ENCODE data around the gene YTHDC1. TPM values are rescaled to one million over a fixed set of nuclear protein-coding genes. Genes with fewer than 3 reads are reported as not detected.

Gene YTHDC1
- polyA plus RNA-seq, 2 of the 4 experiments (the other 2 are of a cell fraction): 47.0 to 53.4 TPM

GRCh38 chr4:68344049-68344448 is 5.8 kb downstream of the YTHDC1 start:
- H3K4me3 ChIP-seq: no peak overlapping the region
- ATAC-seq: no peak
- POLR2A ChIA-PET: no interaction called here

More at GRCh38 chr4:68344049-68344448, 5.8 kb downstream of the YTHDC1 start:
- FAIRE-seq (no peak), DNase-seq (ENCODE audit: low read depth in 1 of 2, low spot score in 1 of 2) (no peak)
- no peak for TF ChIP-seq RCOR1 (IDR thresholded peaks at IDR 0.05; ENCODE audit: low read depth, low read length)
- TF ChIP-seq EHF (CRISPR knock-in tag; IDR thresholded peaks at IDR 0.05): no peak
- no peak for TF ChIP-seq HMGXB4 (CRISPR knock-in tag; IDR thresholded peaks at IDR 0.05; ENCODE audit: borderline replicate concordance)
- TF ChIP-seq USF2 (IDR thresholded peaks at IDR 0.05): no peak
- no peak for TF ChIP-seq FOSL2 (IDR thresholded peaks at IDR 0.05)
- no peak for TF ChIP-seq FOSL2 (CRISPR knock-in tag; IDR thresholded peaks at IDR 0.05)
- no peak for TF ChIP-seq TP53 (CRISPR knock-in tag; IDR thresholded peaks at IDR 0.05)
- no peak for TF ChIP-seq ZNF302 (CRISPR knock-in tag; IDR thresholded peaks at IDR 0.05)
- no peak for TF ChIP-seq HEYL (CRISPR knock-in tag; IDR thresholded peaks at IDR 0.05)
- TF ChIP-seq BCL3 (IDR thresholded peaks at IDR 0.05): no peak
- TF ChIP-seq KDM5A (IDR thresholded peaks at IDR 0.05): no peak
- no peak for TF ChIP-seq HDAC2 (IDR thresholded peaks at IDR 0.05)
- no peak for TF ChIP-seq REST (IDR thresholded peaks at IDR 0.05)
- no peak for TF ChIP-seq ATOH8 (CRISPR knock-in tag; IDR thresholded peaks at IDR 0.05; ENCODE audit: low read depth)
- no peak for TF ChIP-seq ZSCAN20 (CRISPR knock-in tag; IDR thresholded peaks at IDR 0.05)
- no peak overlapping the region for H3K4me2 ChIP-seq
- CTCF ChIA-PET: interaction anchor here (0.9 to 3.0 kb wide), 4 partner anchors 8 to 32 kb away, joined by 3 to 19 read pairs (median 4); no protein-coding TSS in a partner anchor
- peaks cover 76% of the 10 kb centered on the region for H3K4me1 ChIP-seq
- 66% methylated on average over 2 of the region's 2 CpGs for WGBS (ENCODE audit: missing lambda C conversion rate)
- H3K27ac ChIP-seq: no peak overlapping the region
- no peaks in the 10 kb centered on the region for H3K9me3 ChIP-seq
